H1 (cell line): Measurements from ENCODE around the gene PARP16. TPM values are rescaled to one million over a fixed set of nuclear protein-coding genes. Genes with fewer than 3 reads are reported as not detected.

Source experiments
- CTCF ChIA-PET: fragments of 300-600 bp; sonication (Branson Sonifier 250); formaldehyde crosslinking; loops from one replicate; lab custom pipeline; 2021; ENCODE audit not compliant: partially characterized antibody; lab: Charles Lee
- POLR2A ChIA-PET: fragments of 300-600 bp; sonication (Branson Sonifier 250); formaldehyde crosslinking; loops from one replicate; lab custom pipeline; 2021; ENCODE audit warnings: inconsistent platforms; ENCODE audit not compliant: partially characterized antibody; lab: Charles Lee
- DNase-seq, 2 experiments: peaks; one replicate each; pipeline versions ENCODE4 v3.0.0 to v3.0.0-alpha.2; 2010 to 2022; ENCODE audit warnings: low spot score in 2 of 2, low read depth in 1 of 2, mixed read lengths in 1 of 2
- FAIRE-seq: peaks from 2 replicates; lab custom pipeline; 2011; peaks lifted over from hg19 to GRCh38; lab: Jason Lieb, UNC
- H2AFZ ChIP-seq: 2 replicates; pipeline ENCODE4 v1.8.1; 2012; ENCODE audit warnings: low read length, inconsistent platforms
- H2AK5ac ChIP-seq: 2 replicates; pipeline ENCODE4 v1.6.1; 2013; ENCODE audit warnings: low read depth, low read length
- H2BK120ac ChIP-seq: replicated peaks from 2 replicates; pipeline ENCODE3; 2013; ENCODE audit warnings: low read depth, low read length, inconsistent platforms
- H2BK12ac ChIP-seq: 2 replicates; pipeline ENCODE4 v1.6.1; 2013; ENCODE audit warnings: low read depth, low read length
- H2BK15ac ChIP-seq: 2 replicates; pipeline ENCODE4 v1.6.1; 2013; ENCODE audit warnings: low read length
- H2BK20ac ChIP-seq: 2 replicates; pipeline ENCODE4 v1.6.1; 2013; ENCODE audit warnings: low read length
- H2BK5ac ChIP-seq: 2 replicates; pipeline ENCODE4 v1.6.1; 2013; ENCODE audit warnings: low read depth, low read length
- H3K14ac ChIP-seq: 2 replicates; pipeline ENCODE4 v1.6.1; 2013; ENCODE audit warnings: inconsistent platforms; ENCODE audit not compliant: insufficient read length
- H3K18ac ChIP-seq: 2 replicates; pipeline ENCODE4 v1.6.1; 2013; ENCODE audit warnings: low read length; ENCODE audit errors: extremely low read depth
- H3K23ac ChIP-seq: 2 replicates; pipeline ENCODE4 v1.6.1; 2013; ENCODE audit warnings: inconsistent platforms; ENCODE audit not compliant: insufficient read length
- H3K23me2 ChIP-seq: 2 replicates; pipeline ENCODE4 v1.6.1; 2013; ENCODE audit warnings: low read depth, low read length
- H3K27ac ChIP-seq: 2 replicates; pipeline ENCODE4 v1.6.1; 2011; ENCODE audit warnings: low read depth, low read length, inconsistent platforms
- H3K27me3 ChIP-seq, 4 experiments: replicated peaks in 1 of 4; 1 replicate in 1 of 4; 2 replicates in 3 of 4; pipeline versions ENCODE4 v1.6.1 to v1.8.1; 2011 to 2013; ENCODE audit warnings: low read length in 3 of 4, mild to moderate bottlenecking in 3 of 4, inconsistent platforms in 2 of 4, mixed read lengths in 2 of 4, moderate library complexity in 1 of 4; ENCODE audit not compliant: control insufficient read depth in 3 of 4, insufficient read depth in 3 of 4; ENCODE audit errors: extremely low read depth in 1 of 4
- H3K36me3 ChIP-seq, 4 experiments: 2 replicates each; pipeline versions ENCODE4 v1.6.1 to v1.8.1; 2011 to 2013; ENCODE audit warnings: mild to moderate bottlenecking in 4 of 4, low read length in 3 of 4, moderate library complexity in 2 of 4, control low read depth in 1 of 4, inconsistent platforms in 1 of 4; ENCODE audit not compliant: insufficient read depth in 4 of 4, control insufficient read depth in 2 of 4
- H3K4ac ChIP-seq: replicated peaks from 2 replicates; pipeline ENCODE3; 2013; ENCODE audit warnings: low read length, low read depth, mixed read lengths, inconsistent platforms; ENCODE audit not compliant: insufficient read length
- H3K4me1 ChIP-seq, 4 experiments: replicated peaks in 1 of 4; 1 replicate in 1 of 4; 2 replicates in 3 of 4; pipeline versions ENCODE4 v1.6.1 to v1.8.1; 2011 to 2013; ENCODE audit warnings: low read length in 3 of 4, inconsistent platforms in 2 of 4, mixed read lengths in 1 of 4; ENCODE audit not compliant: insufficient read depth in 4 of 4, control insufficient read depth in 3 of 4
- H3K4me2 ChIP-seq, 2 experiments: 2 replicates each; pipeline versions ENCODE4 v1.6.1 to v1.8.1; 2011 to 2013; ENCODE audit warnings: low read depth in 2 of 2, low read length in 2 of 2, control low read depth in 1 of 2, inconsistent platforms in 1 of 2, mild to moderate bottlenecking in 1 of 2; ENCODE audit not compliant: insufficient read depth in 1 of 2
- H3K4me3 ChIP-seq, 4 experiments: fragments of 200-600, 300-600 bp in 1 of 4; sonication (generic), shearing (Covaris generic), sonication (Bioruptor Twin) in 1 of 4; 2 replicates each; pipeline versions ENCODE4 v1.5.1 to v1.8.1; 2011 to 2016; ENCODE audit warnings: low read length in 4 of 4, low read depth in 3 of 4, control low read depth in 2 of 4, inconsistent platforms in 2 of 4, mild to moderate bottlenecking in 2 of 4, mixed read lengths in 1 of 4, moderate library complexity in 1 of 4; ENCODE audit not compliant: insufficient read depth in 2 of 4; ENCODE audit errors: extremely low read depth in 1 of 4
- H3K56ac ChIP-seq: replicated peaks from 2 replicates; pipeline ENCODE3; 2013; ENCODE audit warnings: low read depth, mild to moderate bottlenecking, mixed read lengths, low read length, inconsistent platforms; ENCODE audit not compliant: insufficient read length
- H3K79me1 ChIP-seq: 2 replicates; pipeline ENCODE4 v1.6.1; 2013; ENCODE audit warnings: low read depth, low read length, control low read depth
- H3K79me2 ChIP-seq, 2 experiments: 2 replicates each; pipeline versions ENCODE4 v1.6.1 to v1.8.1; 2012 to 2013; ENCODE audit warnings: low read length in 2 of 2, mild to moderate bottlenecking in 2 of 2, inconsistent platforms in 1 of 2; ENCODE audit not compliant: insufficient read depth in 2 of 2, control insufficient read depth in 1 of 2
- H3K9ac ChIP-seq, 4 experiments: replicated peaks in 1 of 4; 1 replicate in 1 of 4; 2 replicates in 3 of 4; pipeline versions ENCODE4 v1.6.1 to v1.8.1; 2011 to 2013; ENCODE audit warnings: low read depth in 3 of 4, low read length in 3 of 4, control low read depth in 2 of 4, mild to moderate bottlenecking in 2 of 4, moderate library complexity in 2 of 4, inconsistent platforms in 1 of 4; ENCODE audit errors: extremely low read depth in 1 of 4
- H3K9me3 ChIP-seq, 2 experiments: 2 replicates each; pipeline versions ENCODE4 v1.6.1 to v1.8.1; 2012 to 2013; ENCODE audit warnings: mild to moderate bottlenecking in 2 of 2, moderate library complexity in 2 of 2, control low read depth in 1 of 2, inconsistent platforms in 1 of 2, low read depth in 1 of 2, low read length in 1 of 2, mixed read lengths in 1 of 2; ENCODE audit not compliant: insufficient read depth in 2 of 2
- H4K20me1 ChIP-seq, 2 experiments: replicated peaks in 1 of 2; 2 replicates each; pipeline versions ENCODE3 to v1.8.1; 2011 to 2013; ENCODE audit warnings: inconsistent platforms in 2 of 2, low read length in 2 of 2, mild to moderate bottlenecking in 1 of 2; ENCODE audit not compliant: insufficient read depth in 2 of 2, control insufficient read depth in 1 of 2
- H4K5ac ChIP-seq: 2 replicates; pipeline ENCODE4 v1.6.1; 2013; ENCODE audit warnings: low read length, low read depth, mixed read lengths, inconsistent platforms; ENCODE audit not compliant: insufficient read length
- H4K8ac ChIP-seq: 2 replicates; pipeline ENCODE4 v1.8.0; 2013; ENCODE audit warnings: mild to moderate bottlenecking, moderate library complexity, low read length, inconsistent platforms; ENCODE audit not compliant: insufficient read depth; ENCODE audit errors: extremely low read depth
- H4K91ac ChIP-seq: replicated peaks from 2 replicates; pipeline ENCODE3; 2013; ENCODE audit warnings: low read length, mixed read lengths, inconsistent platforms; ENCODE audit not compliant: insufficient read length
- CHD2 ChIP-seq: IDR thresholded peaks from 2 replicates; pipeline ENCODE4 v1.6.1; 2012; ENCODE audit warnings: low read length, improper control_type of control experiment
- GABPA ChIP-seq: IDR thresholded peaks from 2 replicates; pipeline ENCODE4 v1.6.1; 2011; ENCODE audit warnings: mild to moderate bottlenecking, low read length, moderate library complexity, borderline replicate concordance; ENCODE audit not compliant: insufficient read depth
- NRF1 ChIP-seq: IDR thresholded peaks from 2 replicates; pipeline ENCODE4 v1.6.1; 2011; ENCODE audit warnings: mild to moderate bottlenecking, low read depth, low read length, improper control_type of control experiment
- PHF8 ChIP-seq: fragments of 200-600 bp; sonication (generic); conservative IDR thresholded peaks from 2 replicates; pipeline ENCODE4 v1.7.1; 2012; ENCODE audit warnings: low read depth, mild to moderate bottlenecking, inconsistent platforms, low read length, moderate library complexity
- POLR2A ChIP-seq, 2 experiments: IDR thresholded peaks; 1 replicate in 1 of 2; 2 replicates in 1 of 2; pipeline ENCODE4 v1.6.1; 2011; ENCODE audit warnings: low read depth in 2 of 2, low read length in 2 of 2, mild to moderate bottlenecking in 2 of 2; ENCODE audit errors: control extremely low read depth in 1 of 2
- SIN3A ChIP-seq, 2 experiments: IDR thresholded peaks in 1 of 2; conservative IDR thresholded peaks in 1 of 2; 2 replicates each; pipeline ENCODE4 v1.6.1; 2011 to 2012; ENCODE audit warnings: low read length in 2 of 2, improper control_type of control experiment in 1 of 2, low read depth in 1 of 2, mild to moderate bottlenecking in 1 of 2
- SP4 ChIP-seq: IDR thresholded peaks from 2 replicates; pipeline ENCODE4 v1.6.1; 2012; ENCODE audit warnings: low read length, inconsistent platforms
- TAF7 ChIP-seq: optimal IDR thresholded peaks from 2 replicates; pipeline ENCODE3; 2011; ENCODE audit warnings: low read depth, mild to moderate bottlenecking, inconsistent platforms, low read length, moderate library complexity, borderline replicate concordance
- TBP ChIP-seq: IDR thresholded peaks from 2 replicates; pipeline ENCODE4 v1.6.1; 2011; ENCODE audit warnings: low read depth, low read length, improper control_type of control experiment
- WGBS, 2 experiments: shearing (Covaris generic) in 1 of 2; methylation state at CpG; one replicate each; pipeline versions ENCODE4 v1.1.6 to v1.1.7; 2013 to 2015; ENCODE audit warnings: low lambda C conversion rate in 2 of 2, mixed read lengths in 2 of 2, inconsistent platforms in 1 of 2, low coverage in 1 of 2, missing lambda C conversion rate in 1 of 2; ENCODE audit not compliant: insufficient replicate concordance in 2 of 2, insufficient coverage in 1 of 2, insufficient read length in 1 of 2; ENCODE audit errors: extremely low coverage in 1 of 2, missing lambda C conversion rate in 1 of 2; 5-methylcytosine and 5-hydroxymethylcytosine counted together
- polyA plus RNA-seq, 7 experiments: library from polyadenylated mRNA; depleted of rRNA in 3 of 7; stranded (reverse) in 5 of 7; unstranded in 2 of 7; fragments of >200 nt in 5 of 7; fragments of 200-250 nt in 2 of 7; gene quantifications; 1 replicate in 5 of 7; 2 replicates in 1 of 7; 4 replicates in 1 of 7; pipeline versions ENCODE4 v1.2.1 to v1.2.3, GENCODE V29; 2011 to 2013; ENCODE audit warnings: missing spikeins in 2 of 7, mixed read lengths in 2 of 7
- total RNA-seq: library from RNA; stranded (reverse); fragmentation: NEBNext Ultra II Directional; extraction: Animal tissue kit (Norgen Biotek cat#: 25700); gene quantifications from 2 replicates; pipeline ENCODE4 v1.2.1, GENCODE V29; 2021

PARP16 gene
- total and polyA plus RNA-seq, 2 of the 8 experiments (the other 6 are each of a cell fraction or from before 2014, with no cell fraction given) = 3.7 to 5.0 TPM

- Histone ChIP-seq H4K8ac (no peak overlapping the region), H3K4me2 (no peak overlapping the region), H3K4me1 (peaks cover 0 to 2% (median 0%) of the 10 kb centered on the region in 4 experiments; a peak in 1 of 7 replicates), H3K36me3 (no peaks in the 10 kb centered on the region), H4K91ac (no peak overlapping the region), H3K18ac (no peak overlapping the region), H3K23ac (no peak overlapping the region), H4K5ac (no peak overlapping the region), H4K20me1 (no peaks in the 10 kb centered on the region), H2BK120ac (no peak overlapping the region), H3K27me3 (no peaks in the 10 kb centered on the region; a peak in 1 of 7 replicates), H2BK5ac (no peak overlapping the region), H2AK5ac (no peak overlapping the region), H3K56ac (no peak overlapping the region), H2AFZ (no peak overlapping the region), H3K9me3 (no peaks in the 10 kb centered on the region), H3K27ac (no peak overlapping the region), H3K9ac (no peak overlapping the region), H3K4me3 (no peak overlapping the region), H2BK15ac (no peak overlapping the region), H2BK12ac (no peak overlapping the region; the same call in 1 of the 2 replicates), H2BK20ac (no peak overlapping the region), H3K79me1 (no peaks in the 10 kb centered on the region), H3K4ac (no peak overlapping the region), H3K23me2 (no peaks in the 10 kb centered on the region), H3K14ac (no peak overlapping the region), H3K79me2 (no peaks in the 10 kb centered on the region)
- TF ChIP-seq SP4 (no peak), TAF7 (no peak), NRF1 (no peak), CHD2 (no peak), POLR2A (IDR thresholded peaks at IDR 0.05; ENCODE audit: control extremely low read depth in 1 of 2, low read depth in 2 of 2, low read length in 2 of 2) (no peak), SIN3A (conservative IDR thresholded peaks at IDR 0.05 in 1 of 2, IDR thresholded peaks at IDR 0.05 in 1 of 2; ENCODE audit: low read depth in 1 of 2, low read length in 2 of 2) (no peak), TBP (no peak), PHF8 (no peak), GABPA (no peak)
- ChIA-PET POLR2A (interaction anchor here (1.5 to 3.8 kb wide), 4 partner anchors 11 to 29 kb away, joined by 3 to 19 read pairs (median 6); partner anchors contain the start of genes PARP16 and RNU5B-1), CTCF (interaction anchor here (0.9 to 8.7 kb wide), 12 partner anchors 9 to 126 kb away, joined by 3 to 123 read pairs (median 5); partner anchors contain the start of genes CILP, CLPX and PARP16)
- FAIRE-seq (no peak), DNase-seq (no peak)
- WGBS, 2 experiments = 91% methylated on average over 4 of the region's 4 CpGs; no CpG with 5 or more reads in 1 of the 2 experiments
These were observed 11.5 kb downstream of the PARP16 start for GRCh38 chr15:65275104-65275727.
